Sigmoid colon (tissue), 7 donors: ENCODE data around the gene KCNK15. TPM values are rescaled to one million over a fixed set of nuclear protein-coding genes. Genes with fewer than 3 reads are reported as not detected.
"Not testable (repeated sequence)": the region's sequence is repeated elsewhere in the genome, so short reads cannot be mapped to it uniquely, and the experiment has no call there.

ENCODE experiments used
- DNase-seq: peaks from one replicate; pipeline ENCODE4 v3.0.0-alpha.2; 2019
- H3K27ac ChIP-seq, 4 donors: fragments of 200-600 bp; sonication (generic); one replicate each; pipeline ENCODE4 v1.5.1; 2016 to 2019; ENCODE audit warnings: mild to moderate bottlenecking in 1 of 4
- H3K27me3 ChIP-seq, 3 donors: fragments of 200-600 bp; sonication (generic); one replicate each; pipeline ENCODE4 v1.5.1; 2019; ENCODE audit warnings: mild to moderate bottlenecking in 1 of 3
- H3K36me3 ChIP-seq, 4 donors: fragments of 200-600 bp; sonication (generic); one replicate each; pipeline ENCODE4 v1.5.1; 2016 to 2019
- H3K4me1 ChIP-seq, 4 donors: fragments of 200-600 bp; sonication (generic); one replicate each; pipeline ENCODE4 v1.5.1; 2017 to 2019
- H3K4me3 ChIP-seq, 4 donors: fragments of 200-600 bp; sonication (generic); one replicate each; pipeline ENCODE4 v1.5.1; 2017 to 2019; ENCODE audit warnings: mild to moderate bottlenecking in 2 of 4, moderate library complexity in 1 of 4
- H3K9me3 ChIP-seq, 4 donors: fragments of 200-600 bp in 3 of 4; sonication (generic) in 3 of 4; one replicate each; pipeline versions ENCODE4 v1.5.1 to v1.6.1; 2013 to 2019
- CTCF ChIP-seq, 4 experiments: fragments of 450-650 bp in 3 of 4; fragments of 200-600 bp in 1 of 4; IDR thresholded peaks; one replicate each; pipeline ENCODE4 v1.5.1; 2016 to 2019; ENCODE audit warnings: antibody characterized with exemption in 4 of 4, mild to moderate bottlenecking in 3 of 4, moderate library complexity in 2 of 4
- EP300 ChIP-seq, 4 donors: sonication (generic); formaldehyde crosslinking; IDR thresholded peaks; one replicate each; pipeline ENCODE4 v1.6.1; 2017; ENCODE audit warnings: antibody characterized with exemption in 4 of 4
- POLR2A ChIP-seq, 2 donors: fragments of 450-650 bp; IDR thresholded peaks; one replicate each; pipeline ENCODE4 v1.6.1; 2016; ENCODE audit warnings: antibody characterized with exemption in 2 of 2, mild to moderate bottlenecking in 2 of 2, moderate library complexity in 2 of 2
- POLR2AphosphoS5 ChIP-seq, 4 donors: sonication (generic); formaldehyde crosslinking; IDR thresholded peaks; one replicate each; pipeline ENCODE4 v1.6.1; 2017; ENCODE audit warnings: antibody characterized with exemption in 4 of 4
- WGBS, 2 donors: extraction: QIAGEN DNeasy Blood & Tissue Kit; methylation state at CpG; one replicate each; pipeline ENCODE4 v1.1.7; 2013; 5-methylcytosine and 5-hydroxymethylcytosine counted together
- intact Hi-C: fragments of 100-400 bp; cut with DNase I; formaldehyde crosslinking; loops from one replicate; pipeline ENCODE4 v1.15.1; 2023
- polyA plus RNA-seq, 3 donors: library from polyadenylated mRNA; stranded (reverse); fragments of 200-250 nt; gene quantifications; one replicate each; pipeline ENCODE4 v1.2.3, GENCODE V29; 2013
- total RNA-seq, 4 donors: library from RNA; depleted of rRNA; stranded (reverse); fragments of >200 nt; gene quantifications; one replicate each; pipeline ENCODE4 v1.1.0, GENCODE V29; 2016
- donor health status: healthy with polysubstance abuse.
- donor health status: Bipolar disorder and iron deficiency.
- donor health status: healthy.

Gene KCNK15
- total and polyA plus RNA-seq, 7 donors, result 0.28 to 2.1 (median 0.66) TPM; not detected in 1

- no peak for DNase-seq
- Histone ChIP-seq H3K4me1 (no peaks in the 10 kb centered on the region), H3K9me3 (no peaks in the 10 kb centered on the region), H3K27ac (no peak overlapping the region), H3K27me3 (peaks cover 0 to 7% (median 0%) of the 10 kb centered on the region in 3 donors), H3K4me3 (no peak overlapping the region), H3K36me3 (no peaks in the 10 kb centered on the region)
- no peak for TF ChIP-seq CTCF (IDR thresholded peaks at IDR 0.05)
- TF ChIP-seq EP300 (IDR thresholded peaks at IDR 0.05), result no peak
- no peak for TF ChIP-seq POLR2AphosphoS5 (IDR thresholded peaks at IDR 0.05)
- TF ChIP-seq POLR2A (IDR thresholded peaks at IDR 0.05), result no peak
- WGBS, 2 donors, result 55 to 80% methylated on average over 10 of the region's 10 CpGs
- intact Hi-C loops, result no loop called here
These were observed 12.8 kb downstream of the KCNK15 start for GRCh38 chr20:44758247-44759101.

- 80 to 91% methylated on average over 1 of the region's 1 CpG for WGBS, 2 donors
- Histone ChIP-seq H3K4me3 (no peak overlapping the region), H3K27ac (no peak overlapping the region), H3K27me3 (peaks cover 0 to 7% (median 0%) of the 10 kb centered on the region in 3 donors), H3K9me3 (no peaks in the 10 kb centered on the region), H3K4me1 (no peaks in the 10 kb centered on the region), H3K36me3 (no peaks in the 10 kb centered on the region)
- intact Hi-C loops, result no loop called here
- no peak for DNase-seq
- TF ChIP-seq EP300 (IDR thresholded peaks at IDR 0.05) (no peak), POLR2A (IDR thresholded peaks at IDR 0.05) (no peak), CTCF (IDR thresholded peaks at IDR 0.05) (no peak), POLR2AphosphoS5 (IDR thresholded peaks at IDR 0.05) (no peak)
These were observed 13.9 kb downstream of the KCNK15 start for GRCh38 chr20:44759595-44759994.

GRCh38 chr20:44761423-44761822 is 15.8 kb downstream of the KCNK15 start:
- TF ChIP-seq CTCF (IDR thresholded peaks at IDR 0.05) (no peak), EP300 (IDR thresholded peaks at IDR 0.05) (no peak), POLR2AphosphoS5 (IDR thresholded peaks at IDR 0.05) (no peak), POLR2A (IDR thresholded peaks at IDR 0.05) (no peak)
- no peaks in the 10 kb centered on the region for H3K36me3 ChIP-seq
- WGBS, 2 donors, result 66 to 74% methylated on average over 3 of the region's 3 CpGs
- H3K4me3 ChIP-seq, result no peak overlapping the region
- intact Hi-C loops, result no loop called here
- peak overlapping the region in 1 of 4 donors; percentile 62 for H3K27ac ChIP-seq
- H3K4me1 ChIP-seq, result no peaks in the 10 kb centered on the region
- no peaks in the 10 kb centered on the region for H3K9me3 ChIP-seq
- no peak for DNase-seq
- H3K27me3 ChIP-seq, result no peaks in the 10 kb centered on the region

- Histone ChIP-seq H3K4me3 (no peak overlapping the region), H3K27me3 (peaks cover 0 to 5% (median 0%) of the 10 kb centered on the region in 3 donors), H3K4me1 (no peaks in the 10 kb centered on the region), H3K27ac (peak overlapping the region in 1 of 4 donors; percentile 62), H3K9me3 (no peaks in the 10 kb centered on the region), H3K36me3 (no peaks in the 10 kb centered on the region)
- WGBS, 2 donors, result 76 to 81% methylated on average over 10 of the region's 10 CpGs
- TF ChIP-seq CTCF (IDR thresholded peaks at IDR 0.05), result no peak
- peak in 1 of 4 donors; percentile 21 for TF ChIP-seq POLR2AphosphoS5 (IDR thresholded peaks at IDR 0.05)
- DNase-seq, result no peak
- intact Hi-C loops, result no loop called here
These were observed 16.9 kb downstream of the KCNK15 start for GRCh38 chr20:44762466-44763140.

GRCh38 chr20:44763798-44764197 is 18.1 kb downstream of the KCNK15 start:
- DNase-seq, H3K27me3 ChIP-seq, H3K9me3 ChIP-seq, H3K4me3 ChIP-seq, H3K27ac ChIP-seq, intact Hi-C loops, H3K36me3 ChIP-seq, H3K4me1 ChIP-seq: not testable (repeated sequence)
- WGBS, 2 donors, result 91 to 92% methylated on average over 3 of the region's 3 CpGs
